Effector CD4-positive, alpha-beta T cell (primary cell): Measurements from ENCODE around the gene ZNF35.

ENCODE experiments used
- DNase-seq: peaks from one replicate; pipeline ENCODE4 v3.0.0-alpha.2; 2020

The ZNF35 gene

DNA sequence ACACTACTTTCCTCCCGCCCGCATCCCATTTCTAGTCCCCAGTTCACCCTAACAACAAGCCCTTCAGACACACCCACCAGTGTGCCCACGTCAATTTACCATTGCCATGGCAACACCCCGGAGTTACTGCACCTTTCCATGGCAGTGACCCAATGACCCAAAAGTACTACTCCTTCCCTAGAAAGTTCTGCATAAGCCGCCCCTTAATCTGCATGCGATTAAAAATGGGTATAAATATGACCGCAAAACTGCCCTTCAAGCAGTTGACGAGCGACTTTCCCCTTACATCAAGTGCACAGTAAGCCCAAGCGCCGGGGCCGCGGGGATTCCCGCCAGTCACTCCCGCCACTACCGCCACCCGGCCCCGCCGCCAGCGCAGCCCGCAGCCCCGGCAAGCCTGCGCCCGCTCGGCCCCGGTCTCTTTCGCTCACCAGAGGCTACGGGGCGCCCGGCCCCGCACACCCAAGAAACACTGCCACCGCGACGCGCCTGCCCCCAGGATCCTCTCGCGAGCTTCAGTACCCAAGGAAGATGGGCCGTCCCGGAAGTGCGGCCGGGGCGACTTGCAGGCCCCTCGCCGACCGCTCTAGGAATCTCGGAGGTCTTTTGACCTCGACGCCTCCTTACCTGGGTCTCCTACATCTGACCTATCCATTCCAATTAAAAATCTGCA lies 36.7 kb downstream of the ZNF35 start:
- no peak for DNase-seq

DNA sequence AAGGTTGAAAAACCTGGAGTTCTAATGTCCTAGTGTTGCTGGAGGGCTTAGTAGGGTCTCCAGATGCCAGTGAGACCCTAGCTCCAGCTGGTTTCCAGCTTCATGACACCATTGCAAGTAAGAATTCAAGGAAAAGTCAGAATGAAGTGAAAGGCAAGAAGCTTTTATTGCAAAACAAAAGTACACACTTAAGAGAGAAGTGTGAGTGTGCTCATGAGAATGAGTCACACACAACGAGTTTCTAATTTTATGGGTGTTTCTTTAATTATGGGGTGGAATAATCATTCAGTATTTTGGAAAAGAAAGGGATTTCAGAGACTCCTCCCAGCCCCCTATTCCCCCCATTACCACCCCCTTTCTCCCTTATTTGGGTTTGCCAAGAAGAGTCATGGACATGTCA lies 39.4 kb downstream of the ZNF35 start:
- no peak for DNase-seq
